Testis (tissue), 3 donors: ENCODE results near the gene PCBP2. TPM values are rescaled to one million over a fixed set of nuclear protein-coding genes. Genes with fewer than 3 reads are reported as not detected.

ENCODE experiments used
- DNase-seq: peaks from one replicate; pipeline ENCODE4 v3.0.0-alpha.2; 2019
- H3K27ac ChIP-seq, 2 donors: fragments of 200-600 bp; sonication (generic); one replicate each; pipeline ENCODE4 v1.5.1; 2019
- H3K27me3 ChIP-seq: fragments of 200-600 bp; sonication (generic); one replicate; pipeline ENCODE4 v1.5.1; 2019
- H3K36me3 ChIP-seq: fragments of 200-600 bp; sonication (generic); one replicate; pipeline ENCODE4 v1.5.1; 2017; ENCODE audit warnings: low read depth; ENCODE audit errors: missing control alignments
- H3K4me1 ChIP-seq: fragments of 200-600 bp; sonication (generic); one replicate; pipeline ENCODE4 v1.5.1; 2019
- H3K4me3 ChIP-seq, 2 donors: fragments of 200-600 bp; sonication (generic); one replicate each; pipeline ENCODE4 v1.5.1; 2017 to 2019
- H3K9me3 ChIP-seq: fragments of 200-600 bp; sonication (generic); one replicate; pipeline ENCODE4 v1.5.1; 2017
- CTCF ChIP-seq, 3 experiments: fragments of 450-650 bp in 2 of 3; fragments of 200-600 bp in 1 of 3; sonication (generic) in 1 of 3; IDR thresholded peaks; one replicate each; pipeline ENCODE4 v1.5.1; 2016 to 2019; ENCODE audit warnings: antibody characterized with exemption in 3 of 3, mild to moderate bottlenecking in 2 of 3, moderate library complexity in 1 of 3
- POLR2A ChIP-seq: fragments of 450-650 bp; IDR thresholded peaks from one replicate; pipeline ENCODE4 v1.6.1; 2017; ENCODE audit warnings: antibody characterized with exemption, mild to moderate bottlenecking, moderate library complexity
- WGBS, 2 donors: methylation state at CpG; one replicate each; pipeline ENCODE4 v1.1.5; 2018; 5-methylcytosine and 5-hydroxymethylcytosine counted together
- intact Hi-C: fragments of 100-400 bp; cut with DNase I; formaldehyde crosslinking; loops from one replicate; pipeline ENCODE4 v1.15.1; 2023; ENCODE audit warnings: low total_unique reads
- polyA plus RNA-seq: library from polyadenylated mRNA; stranded (reverse); fragments of 350-450 nt; fragmentation: Illumina TruSeq; extraction: RNeasy Lipid Tissue Mini Kit (QIAGEN cat#74804); gene quantifications from one replicate; pipeline ENCODE4 v1.2.3, GENCODE V29; 2014; ENCODE audit warnings: low read depth, low replicate concordance; ENCODE audit not compliant: insufficient read depth
- total RNA-seq, 2 donors: library from RNA; depleted of rRNA; stranded (reverse); fragments of >200 nt; gene quantifications; one replicate each; pipeline ENCODE4 v1.2.3, GENCODE V29; 2016

The PCBP2 gene
- total and polyA plus RNA-seq, 3 donors from 2014 or later: 553 to 1,065 (median 632) TPM

DNA sequence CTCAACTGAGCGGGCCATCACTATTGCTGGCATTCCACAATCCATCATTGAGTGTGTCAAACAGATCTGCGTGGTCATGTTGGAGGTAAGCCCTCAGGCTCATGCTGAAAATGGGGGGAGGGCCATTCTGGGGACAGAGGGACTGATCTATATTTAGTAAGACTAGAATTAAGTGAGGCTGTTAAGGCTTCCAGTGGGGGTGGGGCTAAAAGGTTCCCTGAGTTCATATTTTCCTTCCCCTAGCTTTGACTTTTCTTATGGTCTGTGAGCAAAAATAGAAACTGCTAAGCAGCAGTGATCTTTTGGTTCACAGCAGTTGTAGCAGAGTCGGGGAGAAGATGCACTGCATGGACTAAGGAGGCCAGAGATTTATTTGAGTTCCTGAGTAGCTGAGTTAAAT, 9.2 kb downstream of the PCBP2 start:
- no peak for DNase-seq
- Histone ChIP-seq H3K27ac (no peak overlapping the region), H3K4me3 (no peak overlapping the region), H3K9me3 (no peaks in the 10 kb centered on the region), H3K4me1 (peaks cover 12% of the 10 kb centered on the region), H3K36me3 (peaks cover 7% of the 10 kb centered on the region), H3K27me3 (no peaks in the 10 kb centered on the region)
- WGBS, 2 donors: 72 to 84% methylated on average over 3 of the region's 3 CpGs
- intact Hi-C loops: no loop called here
- TF ChIP-seq CTCF (IDR thresholded peaks at IDR 0.05) (no peak), POLR2A (no peak)

DNA sequence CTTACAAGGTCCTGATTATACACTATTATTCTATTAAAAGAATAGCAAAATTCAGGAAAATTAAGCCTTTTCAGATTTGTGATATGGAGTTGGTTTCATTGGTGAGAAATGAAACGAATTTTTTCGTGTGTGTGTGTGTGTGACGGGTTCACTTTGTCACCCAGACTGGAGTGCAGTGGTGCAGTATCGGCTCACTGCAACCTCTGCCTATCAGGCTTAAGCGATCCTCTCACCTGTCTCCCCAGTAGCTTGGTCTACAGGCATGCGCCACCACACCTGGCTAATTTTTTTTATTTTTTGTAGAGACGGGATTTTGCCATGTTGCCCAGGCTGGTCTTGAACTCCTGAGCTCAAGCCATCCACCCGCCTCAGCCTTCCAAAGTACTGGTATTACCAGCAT, 9.7 kb downstream of the PCBP2 start:
- Histone ChIP-seq H3K4me3 (no peak overlapping the region), H3K9me3 (no peaks in the 10 kb centered on the region), H3K4me1 (peaks cover 10% of the 10 kb centered on the region), H3K36me3 (peaks cover 7% of the 10 kb centered on the region), H3K27ac (no peak overlapping the region), H3K27me3 (no peaks in the 10 kb centered on the region)
- TF ChIP-seq CTCF (IDR thresholded peaks at IDR 0.05) (no peak), POLR2A (no peak)
- intact Hi-C loops: no loop called here
- DNase-seq: no peak
- 78 to 80% methylated on average over 8 of the region's 8 CpGs for WGBS, 2 donors

- Histone ChIP-seq H3K4me1 (peaks cover 10% of the 10 kb centered on the region), H3K36me3 (peaks cover 7% of the 10 kb centered on the region)
Measured at GRCh38 chr12:53462935-53463334, 11.0 kb downstream of the PCBP2 start.

GRCh38 chr12:53463802-53464560, 12.1 kb downstream of the PCBP2 start:
- Histone ChIP-seq H3K27me3 (no peaks in the 10 kb centered on the region), H3K27ac (no peak overlapping the region), H3K36me3 (peaks cover 7% of the 10 kb centered on the region), H3K9me3 (no peaks in the 10 kb centered on the region), H3K4me1 (peaks cover 10% of the 10 kb centered on the region), H3K4me3 (no peak overlapping the region)
- intact Hi-C loops: no loop called here
- WGBS, 2 donors: 51 to 52% methylated on average over 5 of the region's 5 CpGs
- TF ChIP-seq POLR2A: no peak
- no peak for TF ChIP-seq CTCF (IDR thresholded peaks at IDR 0.05)
- no peak for DNase-seq

More at GRCh38 chr12:53462935-53463334, 11.0 kb downstream of the PCBP2 start:
- 53 to 56% methylated on average over 3 of the region's 3 CpGs for WGBS, 2 donors
- Histone ChIP-seq H3K4me3 (no peak overlapping the region), H3K27me3 (no peaks in the 10 kb centered on the region), H3K9me3 (no peaks in the 10 kb centered on the region), H3K27ac (no peak overlapping the region)
- no peak for TF ChIP-seq POLR2A
- TF ChIP-seq CTCF (IDR thresholded peaks at IDR 0.05): no peak
- intact Hi-C loops: no loop called here
- no peak for DNase-seq
